BE2C (cell line): ENCODE results near the gene SNX18.
A peak's percentile ranks its signal among the peaks of the same experiment; 100 is the strongest.

ENCODE experiments used
- DNase-seq: peaks from one replicate; pipeline ENCODE4 v3.0.0-alpha.2; 2020
- H3K27me3 ChIP-seq: fragments of 250-450 bp; sonication (Bioruptor Pico); 2 replicates; pipeline ENCODE4 v1.5.1; 2020; ENCODE audit warnings: mild to moderate bottlenecking
- H3K36me3 ChIP-seq: fragments of 250-450 bp; sonication (Bioruptor Pico); 2 replicates; pipeline ENCODE4 v1.5.1; 2020; ENCODE audit warnings: mild to moderate bottlenecking
- H3K4me1 ChIP-seq: fragments of 250-450 bp; sonication (Bioruptor Pico); 2 replicates; pipeline ENCODE4 v1.5.1; 2020
- H3K4me3 ChIP-seq: 2 replicates; pipeline ENCODE4 v1.5.1; 2011; ENCODE audit warnings: low read depth, low read length
- H3K9me3 ChIP-seq: fragments of 250-450 bp; sonication (Bioruptor Pico); 2 replicates; pipeline ENCODE4 v1.5.1; 2020
- TF ChIP-seq, protein P1 (sequence below): IDR thresholded peaks from 2 replicates; pipeline ENCODE4 v1.5.1; 2012; ENCODE audit warnings: mild to moderate bottlenecking, low read depth, low read length

The SNX18 gene

DNA sequence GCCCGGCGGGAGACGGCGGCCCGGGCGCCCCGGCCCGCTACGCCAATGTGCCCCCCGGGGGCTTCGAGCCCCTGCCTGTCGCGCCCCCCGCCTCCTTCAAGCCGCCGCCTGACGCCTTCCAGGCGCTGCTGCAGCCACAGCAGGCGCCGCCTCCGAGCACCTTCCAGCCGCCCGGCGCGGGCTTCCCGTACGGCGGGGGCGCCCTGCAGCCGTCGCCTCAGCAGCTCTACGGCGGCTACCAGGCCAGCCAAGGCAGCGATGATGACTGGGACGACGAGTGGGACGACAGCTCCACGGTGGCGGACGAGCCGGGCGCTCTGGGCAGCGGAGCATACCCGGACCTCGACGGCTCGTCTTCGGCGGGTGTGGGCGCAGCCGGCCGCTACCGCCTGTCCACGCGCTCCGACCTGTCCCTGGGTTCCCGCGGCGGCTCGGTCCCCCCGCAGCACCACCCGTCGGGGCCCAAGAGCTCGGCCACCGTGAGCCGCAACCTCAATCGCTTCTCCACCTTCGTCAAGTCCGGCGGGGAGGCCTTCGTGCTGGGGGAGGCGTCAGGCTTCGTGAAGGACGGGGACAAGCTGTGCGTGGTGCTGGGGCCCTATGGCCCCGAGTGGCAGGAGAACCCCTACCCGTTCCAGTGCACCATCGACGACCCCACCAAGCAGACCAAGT is 723 bp downstream of the SNX18 start:
- no peaks in the 10 kb centered on the region; the same call in 1 of the 2 replicates for H3K4me1 ChIP-seq
- peaks cover 7% of the 10 kb centered on the region for H3K36me3 ChIP-seq
- peak; percentile 70 for DNase-seq
- H3K4me3 ChIP-seq = peak overlapping the region; percentile 79
- no peaks in the 10 kb centered on the region for H3K9me3 ChIP-seq
- H3K27me3 ChIP-seq = no peaks in the 10 kb centered on the region
- TF ChIP-seq, protein P1, sequence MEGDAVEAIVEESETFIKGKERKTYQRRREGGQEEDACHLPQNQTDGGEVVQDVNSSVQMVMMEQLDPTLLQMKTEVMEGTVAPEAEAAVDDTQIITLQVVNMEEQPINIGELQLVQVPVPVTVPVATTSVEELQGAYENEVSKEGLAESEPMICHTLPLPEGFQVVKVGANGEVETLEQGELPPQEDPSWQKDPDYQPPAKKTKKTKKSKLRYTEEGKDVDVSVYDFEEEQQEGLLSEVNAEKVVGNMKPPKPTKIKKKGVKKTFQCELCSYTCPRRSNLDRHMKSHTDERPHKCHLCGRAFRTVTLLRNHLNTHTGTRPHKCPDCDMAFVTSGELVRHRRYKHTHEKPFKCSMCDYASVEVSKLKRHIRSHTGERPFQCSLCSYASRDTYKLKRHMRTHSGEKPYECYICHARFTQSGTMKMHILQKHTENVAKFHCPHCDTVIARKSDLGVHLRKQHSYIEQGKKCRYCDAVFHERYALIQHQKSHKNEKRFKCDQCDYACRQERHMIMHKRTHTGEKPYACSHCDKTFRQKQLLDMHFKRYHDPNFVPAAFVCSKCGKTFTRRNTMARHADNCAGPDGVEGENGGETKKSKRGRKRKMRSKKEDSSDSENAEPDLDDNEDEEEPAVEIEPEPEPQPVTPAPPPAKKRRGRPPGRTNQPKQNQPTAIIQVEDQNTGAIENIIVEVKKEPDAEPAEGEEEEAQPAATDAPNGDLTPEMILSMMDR = no peak

DNA sequence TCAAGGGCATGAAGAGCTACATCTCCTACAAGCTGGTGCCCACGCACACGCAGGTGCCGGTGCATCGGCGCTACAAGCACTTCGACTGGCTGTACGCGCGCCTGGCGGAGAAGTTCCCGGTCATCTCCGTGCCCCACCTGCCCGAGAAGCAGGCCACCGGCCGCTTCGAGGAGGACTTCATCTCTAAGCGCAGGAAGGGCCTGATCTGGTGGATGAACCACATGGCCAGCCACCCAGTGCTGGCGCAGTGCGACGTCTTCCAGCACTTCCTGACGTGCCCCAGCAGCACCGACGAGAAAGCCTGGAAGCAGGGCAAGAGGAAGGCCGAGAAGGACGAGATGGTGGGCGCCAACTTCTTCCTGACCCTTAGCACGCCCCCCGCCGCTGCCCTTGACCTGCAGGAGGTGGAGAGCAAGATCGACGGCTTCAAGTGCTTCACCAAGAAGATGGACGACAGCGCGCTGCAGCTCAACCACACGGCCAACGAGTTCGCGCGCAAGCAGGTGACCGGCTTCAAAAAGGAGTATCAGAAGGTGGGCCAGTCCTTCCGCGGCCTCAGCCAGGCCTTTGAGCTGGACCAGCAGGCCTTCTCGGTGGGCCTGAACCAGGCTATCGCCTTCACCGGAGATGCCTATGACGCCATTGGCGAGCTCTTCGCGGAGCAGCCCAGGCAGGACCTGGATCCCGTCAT is 1.4 kb downstream of the SNX18 start:
- TF ChIP-seq, protein P1 = no peak
- Histone ChIP-seq H3K9me3 (no peaks in the 10 kb centered on the region), H3K4me1 (peaks cover 5% of the 10 kb centered on the region), H3K4me3 (peak overlapping the region; percentile 79), H3K36me3 (peaks cover 10% of the 10 kb centered on the region), H3K27me3 (no peaks in the 10 kb centered on the region)
- peak; percentile 20 for DNase-seq

DNA sequence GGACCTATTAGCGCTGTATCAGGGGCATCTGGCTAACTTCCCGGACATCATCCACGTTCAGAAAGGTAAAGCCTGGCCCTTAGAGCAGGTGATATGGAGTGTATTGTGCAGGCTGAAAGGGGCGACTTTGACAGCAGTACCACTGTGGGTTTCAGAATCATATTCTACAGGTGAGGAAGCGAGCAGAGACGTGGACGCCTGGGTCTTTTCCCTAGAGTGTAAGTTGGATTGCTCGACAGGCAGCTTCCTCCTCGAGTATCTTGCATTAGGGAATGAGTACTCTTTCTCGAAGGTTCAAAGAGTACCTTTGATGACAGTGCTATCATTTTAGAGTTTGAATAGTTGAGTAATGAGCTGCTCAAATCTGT is 1.9 kb downstream of the SNX18 start:
- DNase-seq = no peak
- Histone ChIP-seq H3K36me3 (peaks cover 10% of the 10 kb centered on the region), H3K9me3 (no peaks in the 10 kb centered on the region), H3K4me1 (peaks cover 11% of the 10 kb centered on the region), H3K4me3 (peak overlapping the region; percentile 52), H3K27me3 (no peaks in the 10 kb centered on the region)
- TF ChIP-seq, protein P1 = no peak

DNA sequence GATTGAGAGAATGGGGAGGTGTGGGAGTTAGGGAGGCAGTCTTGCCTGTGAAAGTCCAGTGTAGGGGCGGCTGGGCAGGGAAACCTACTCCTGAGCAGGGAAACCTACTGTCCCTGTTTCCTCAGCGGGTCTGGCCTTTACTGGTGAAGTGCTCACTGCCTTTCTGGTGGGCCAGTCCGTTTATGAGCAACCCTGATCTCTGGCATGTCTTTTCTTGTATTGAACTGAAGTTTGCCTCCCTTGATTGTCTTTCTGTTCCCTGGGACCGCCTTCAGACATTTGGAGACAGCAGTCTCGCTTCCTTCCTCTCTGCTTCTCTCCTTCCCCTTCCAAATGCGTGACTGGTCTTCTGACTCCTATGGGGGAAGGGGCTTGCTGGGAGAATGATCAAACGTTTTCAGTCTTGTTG is 2.9 kb downstream of the SNX18 start:
- no peaks in the 10 kb centered on the region for H3K27me3 ChIP-seq
- H3K4me1 ChIP-seq = peaks cover 14% of the 10 kb centered on the region
- peak overlapping the region; percentile 52 for H3K4me3 ChIP-seq
- DNase-seq = peak; percentile 30
- H3K9me3 ChIP-seq = no peaks in the 10 kb centered on the region
- peaks cover 10% of the 10 kb centered on the region for H3K36me3 ChIP-seq
- TF ChIP-seq, protein P1 = no peak

DNA sequence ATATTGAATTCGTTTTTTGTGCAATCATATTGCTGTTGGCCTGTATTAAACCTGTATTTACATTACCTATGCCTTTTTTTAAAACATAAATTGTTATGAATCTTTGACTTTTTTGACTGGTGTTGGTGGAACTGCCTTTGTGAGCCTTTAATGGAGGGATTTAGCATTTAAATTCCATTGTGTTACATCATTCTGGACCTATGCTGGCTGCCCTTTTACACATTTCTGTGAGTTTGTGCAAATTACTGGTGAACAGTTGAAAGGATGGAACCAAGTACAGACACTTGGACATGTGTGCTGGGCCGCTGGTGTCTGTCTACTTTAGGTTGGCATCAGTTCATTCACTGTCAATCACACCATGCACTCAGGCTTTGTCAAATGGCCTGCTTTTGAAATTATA is 3.4 kb downstream of the SNX18 start:
- Histone ChIP-seq H3K27me3 (no peaks in the 10 kb centered on the region), H3K4me3 (peak overlapping the region; percentile 52), H3K36me3 (peaks cover 10% of the 10 kb centered on the region), H3K9me3 (no peaks in the 10 kb centered on the region), H3K4me1 (peaks cover 14% of the 10 kb centered on the region)
- no peak for DNase-seq
- TF ChIP-seq, protein P1 = no peak

DNA sequence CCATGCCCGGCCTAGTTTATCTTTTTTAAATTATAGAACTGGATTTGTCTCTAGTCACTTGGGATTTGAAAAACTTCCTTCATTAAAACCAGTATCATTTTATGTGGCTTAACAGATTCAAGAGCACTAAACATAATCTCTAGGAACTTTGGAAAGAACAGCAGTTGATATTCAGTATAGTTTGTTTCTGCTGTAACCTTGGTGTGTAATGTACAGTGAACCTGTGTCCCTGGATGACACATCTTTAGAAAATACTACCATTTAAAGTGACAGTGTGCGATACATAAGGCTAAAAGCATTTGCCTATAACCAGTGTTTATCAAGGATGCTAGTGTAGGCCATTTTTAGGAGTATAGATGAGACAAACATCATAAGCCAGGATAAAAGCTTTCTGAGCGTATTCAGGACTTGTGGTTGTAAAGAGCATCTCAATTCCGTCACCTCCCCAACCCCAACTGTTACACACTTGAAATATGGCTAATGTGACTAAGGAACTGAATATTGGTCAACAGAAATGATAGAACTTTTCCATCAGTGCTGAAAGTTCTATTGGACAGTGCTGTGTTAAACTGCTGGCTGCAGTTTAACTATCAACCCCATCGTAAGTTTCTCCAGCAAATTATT is 4.4 kb downstream of the SNX18 start:
- Histone ChIP-seq H3K36me3 (peaks cover 10% of the 10 kb centered on the region), H3K4me1 (peaks cover 14% of the 10 kb centered on the region), H3K9me3 (no peaks in the 10 kb centered on the region), H3K4me3 (no peak overlapping the region), H3K27me3 (no peaks in the 10 kb centered on the region)
- DNase-seq = no peak
- TF ChIP-seq, protein P1 = no peak
